ENCODE results near the gene PPIL4.

Gene PPIL4

DNA sequence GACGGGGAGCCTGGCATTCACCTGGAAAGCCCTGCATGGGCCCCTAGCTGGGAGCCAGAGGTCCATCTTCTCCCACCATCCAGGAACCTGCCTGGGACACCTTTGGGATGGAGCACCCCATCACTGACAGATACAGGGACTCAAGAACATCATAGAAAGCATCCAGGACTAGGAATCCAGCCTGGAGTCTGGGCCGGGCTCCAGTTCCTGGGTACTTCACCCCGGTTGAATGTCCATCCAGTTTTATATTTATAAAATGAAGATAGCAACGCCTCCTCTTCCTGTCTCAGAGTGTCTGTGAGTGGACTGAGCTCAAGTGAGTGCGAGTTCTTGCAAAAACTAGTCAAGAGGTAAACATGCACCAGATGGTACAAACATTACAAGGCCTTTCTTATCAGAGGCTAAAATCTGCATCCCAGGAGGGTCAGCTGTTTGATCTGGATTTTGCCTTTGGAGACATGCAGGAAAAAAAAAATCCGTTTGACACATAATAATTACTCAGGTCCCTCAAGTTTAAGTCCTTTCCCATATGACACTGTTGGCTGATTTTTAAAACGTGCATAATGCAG lies 88.4 kb downstream of the PPIL4 start:
- DNase-seq: no peak

- no peak for DNase-seq
Measured at GRCh38 chr6:149456311-149457021, 89.4 kb downstream of the PPIL4 start.

- DNase-seq: no peak
Measured at GRCh38 chr6:149455031-149455732, 90.7 kb downstream of the PPIL4 start.

All from fibroblast of skin of scalp (primary cell).